ENCODE data around the gene SLC43A1.

SLC43A1 gene

GRCh38 chr11:57462597-57462996 is 52.9 kb downstream of the SLC43A1 start:
- H3K9me3 ChIP-seq (ENCODE audit: insufficient read depth, low read depth, low read length), result no peaks in the 10 kb centered on the region
- peaks cover 66% of the 10 kb centered on the region for H3K27me3 ChIP-seq (ENCODE audit: insufficient read depth, low read length)
- H3K27ac ChIP-seq (ENCODE audit: low read length), result no peak overlapping the region
- no peaks in the 10 kb centered on the region for H3K36me3 ChIP-seq (ENCODE audit: insufficient read depth, low read depth, low read length)
- H3K9ac ChIP-seq (ENCODE audit: low read depth, low read length), result no peak overlapping the region; the same call in 1 of the 2 replicates
- H3K4me3 ChIP-seq (ENCODE audit: low read length), result no peak overlapping the region
- peaks cover 32% of the 10 kb centered on the region for H3K4me1 ChIP-seq (ENCODE audit: insufficient read depth, low read length)

- H3K36me3 ChIP-seq (ENCODE audit: insufficient read depth, low read depth, low read length), result no peaks in the 10 kb centered on the region
- H3K27ac ChIP-seq (ENCODE audit: low read length), result no peak overlapping the region
- peak overlapping the region; percentile 48; the same call in 1 of the 2 replicates for H3K9ac ChIP-seq (ENCODE audit: low read depth, low read length)
- H3K27me3 ChIP-seq (ENCODE audit: insufficient read depth, low read length), result peaks cover 72% of the 10 kb centered on the region
- H3K4me1 ChIP-seq (ENCODE audit: insufficient read depth, low read length), result peaks cover 34% of the 10 kb centered on the region
- peak overlapping the region; percentile 61; the same call in 1 of the 2 replicates for H3K4me3 ChIP-seq (ENCODE audit: low read length)
- no peaks in the 10 kb centered on the region for H3K9me3 ChIP-seq (ENCODE audit: insufficient read depth, low read depth, low read length)
Observed at GRCh38 chr11:57461841-57462489, 53.5 kb downstream of the SLC43A1 start.

DNA sequence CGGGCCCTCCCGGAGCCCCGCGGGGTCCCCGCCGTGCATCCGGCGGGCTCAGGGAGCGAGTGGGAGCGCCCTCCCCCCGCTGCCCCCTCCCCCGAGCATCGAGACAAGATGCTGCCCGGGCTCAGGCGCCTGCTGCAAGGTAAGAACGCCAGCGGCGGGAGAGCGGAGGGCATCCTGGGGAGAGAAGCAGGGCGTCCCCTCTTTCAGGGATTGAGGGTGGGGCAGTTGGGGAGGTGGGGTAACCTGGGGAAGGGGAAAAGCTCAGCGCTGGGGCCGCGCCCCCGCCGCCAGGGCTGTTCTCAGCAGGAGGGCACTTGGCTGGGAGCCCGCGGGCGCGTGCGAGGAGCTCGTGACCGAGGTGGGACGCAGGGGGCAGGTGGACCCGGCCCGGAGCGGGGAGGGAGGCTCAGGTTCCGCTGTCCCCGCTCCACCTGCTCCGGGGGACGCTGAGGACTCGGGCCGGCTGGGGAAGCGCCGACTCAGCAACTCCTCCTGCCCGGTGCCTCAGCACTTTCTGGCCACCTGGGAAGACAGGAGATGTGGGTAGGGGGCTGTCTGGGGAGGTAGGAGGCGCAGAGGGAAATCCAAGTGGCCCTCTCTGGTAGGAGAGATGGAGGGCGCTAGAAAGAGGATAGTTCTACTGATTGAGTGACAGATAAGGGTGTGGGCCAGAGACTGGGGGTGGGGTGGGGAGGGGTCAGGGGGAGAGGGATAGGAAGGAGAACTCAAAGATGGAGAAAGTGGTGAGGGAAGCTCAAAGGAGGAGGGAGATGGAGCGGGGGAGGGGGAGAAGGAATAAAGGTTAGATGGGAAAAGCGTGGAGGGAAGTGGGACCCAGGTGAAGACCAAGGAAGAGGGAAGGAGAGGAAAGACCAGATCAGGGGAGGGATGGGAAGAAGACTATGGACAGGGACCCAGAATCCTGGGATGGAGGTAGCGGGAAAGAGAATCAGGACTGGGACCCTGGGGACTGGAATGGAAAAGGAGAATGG is 54.4 kb downstream of the SLC43A1 start:
- Histone ChIP-seq H3K9me3 (ENCODE audit: insufficient read depth, low read depth, low read length) (no peaks in the 10 kb centered on the region), H3K4me1 (ENCODE audit: insufficient read depth, low read length) (peaks cover 34% of the 10 kb centered on the region), H3K4me3 (ENCODE audit: low read length) (peak overlapping the region; percentile 61), H3K36me3 (ENCODE audit: insufficient read depth, low read depth, low read length) (no peaks in the 10 kb centered on the region), H3K27ac (ENCODE audit: low read length) (no peak overlapping the region), H3K9ac (ENCODE audit: low read depth, low read length) (peak overlapping the region; percentile 69; the same call in 1 of the 2 replicates), H3K27me3 (ENCODE audit: insufficient read depth, low read length) (peaks cover 76% of the 10 kb centered on the region)

- Histone ChIP-seq H3K27ac (ENCODE audit: low read length) (no peak within 1 kb of the TSS), H3K4me1 (ENCODE audit: insufficient read depth, low read length) (peaks cover 34% of the 10 kb centered on the region), H3K36me3 (ENCODE audit: insufficient read depth, low read depth, low read length) (no peaks in the 10 kb centered on the region), H3K4me3 (ENCODE audit: low read length) (peak within 1 kb of the TSS; percentile 61), H3K9me3 (ENCODE audit: insufficient read depth, low read depth, low read length) (no peaks in the 10 kb centered on the region), H3K27me3 (ENCODE audit: insufficient read depth, low read length) (peaks cover 80% of the 10 kb centered on the region), H3K9ac (ENCODE audit: low read depth, low read length) (peak within 1 kb of the TSS; percentile 69; the same call in 1 of the 2 replicates)
Observed at GRCh38 chr11:57460022-57460757, 55.3 kb downstream of the SLC43A1 start, which contains the start of gene RTN4RL2. Gene RTN4RL2, plus strand, starts transcription at chr11:57460528. Its CDS starts 338 bp downstream, at chr11:57460866.

GRCh38 chr11:57459164-57460021 is 56.1 kb downstream of the SLC43A1 start:
- peaks cover 77% of the 10 kb centered on the region for H3K27me3 ChIP-seq (ENCODE audit: insufficient read depth, low read length)
- H3K4me3 ChIP-seq (ENCODE audit: low read length), result peak overlapping the region; percentile 61
- no peak overlapping the region for H3K27ac ChIP-seq (ENCODE audit: low read length)
- H3K36me3 ChIP-seq (ENCODE audit: insufficient read depth, low read depth, low read length), result no peaks in the 10 kb centered on the region
- H3K9me3 ChIP-seq (ENCODE audit: insufficient read depth, low read depth, low read length), result no peaks in the 10 kb centered on the region
- peaks cover 33% of the 10 kb centered on the region for H3K4me1 ChIP-seq (ENCODE audit: insufficient read depth, low read length)
- H3K9ac ChIP-seq (ENCODE audit: low read depth, low read length), result no peak overlapping the region; the same call in 1 of the 2 replicates

DNA sequence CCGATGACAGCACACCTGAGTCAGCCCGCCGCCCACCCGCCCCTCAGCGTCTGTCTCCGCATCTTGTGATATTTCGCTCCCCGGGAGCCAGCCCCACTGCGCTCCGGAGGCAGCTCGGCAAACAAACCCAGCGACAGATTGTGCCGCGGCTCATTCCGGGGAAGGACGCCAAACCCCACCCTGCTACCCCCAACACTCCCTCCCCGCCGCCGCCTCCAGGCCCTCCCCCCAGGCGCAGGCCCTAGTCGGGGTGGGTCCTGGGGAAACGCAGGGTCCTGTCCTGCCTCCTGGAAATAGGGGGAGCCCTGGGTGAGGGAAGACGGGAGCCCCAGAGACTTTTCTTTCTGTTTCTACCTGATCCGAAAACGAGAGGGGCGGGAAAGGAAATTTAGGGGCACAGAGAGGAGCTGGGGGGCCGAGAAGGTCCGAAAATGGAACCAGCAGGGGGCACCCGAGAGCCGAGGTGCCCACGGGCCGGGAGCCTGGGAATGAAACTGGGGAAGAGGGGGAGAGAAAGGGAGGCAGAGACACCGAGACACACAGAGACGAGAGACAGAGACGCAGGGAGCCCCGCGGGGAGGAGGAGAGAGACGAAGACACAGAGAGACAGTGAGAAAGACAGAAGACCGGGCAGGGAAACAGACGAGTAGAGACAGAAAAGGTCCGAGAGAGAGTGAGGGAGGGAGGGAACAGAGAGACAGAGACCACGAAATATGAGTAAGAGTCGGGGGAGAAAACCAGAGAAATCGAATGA is 56.9 kb downstream of the SLC43A1 start:
- Histone ChIP-seq H3K9me3 (ENCODE audit: insufficient read depth, low read depth, low read length) (no peaks in the 10 kb centered on the region), H3K4me3 (ENCODE audit: low read length) (peak overlapping the region; percentile 61), H3K9ac (ENCODE audit: low read depth, low read length) (no peak overlapping the region; the same call in 1 of the 2 replicates), H3K27ac (ENCODE audit: low read length) (no peak overlapping the region), H3K4me1 (ENCODE audit: insufficient read depth, low read length) (peaks cover 25% of the 10 kb centered on the region), H3K36me3 (ENCODE audit: insufficient read depth, low read depth, low read length) (no peaks in the 10 kb centered on the region), H3K27me3 (ENCODE audit: insufficient read depth, low read length) (peaks cover 73% of the 10 kb centered on the region)

GRCh38 chr11:57458060-57458409 is 57.5 kb downstream of the SLC43A1 start:
- Histone ChIP-seq H3K9me3 (ENCODE audit: insufficient read depth, low read depth, low read length) (no peaks in the 10 kb centered on the region), H3K4me1 (ENCODE audit: insufficient read depth, low read length) (peaks cover 20% of the 10 kb centered on the region; the same call in 1 of the 2 replicates), H3K4me3 (ENCODE audit: low read length) (peak overlapping the region; percentile 61), H3K27ac (ENCODE audit: low read length) (no peak overlapping the region), H3K27me3 (ENCODE audit: insufficient read depth, low read length) (peaks cover 73% of the 10 kb centered on the region), H3K9ac (ENCODE audit: low read depth, low read length) (peak overlapping the region; percentile 47; the same call in 1 of the 2 replicates), H3K36me3 (ENCODE audit: insufficient read depth, low read depth, low read length) (no peaks in the 10 kb centered on the region)

DNA sequence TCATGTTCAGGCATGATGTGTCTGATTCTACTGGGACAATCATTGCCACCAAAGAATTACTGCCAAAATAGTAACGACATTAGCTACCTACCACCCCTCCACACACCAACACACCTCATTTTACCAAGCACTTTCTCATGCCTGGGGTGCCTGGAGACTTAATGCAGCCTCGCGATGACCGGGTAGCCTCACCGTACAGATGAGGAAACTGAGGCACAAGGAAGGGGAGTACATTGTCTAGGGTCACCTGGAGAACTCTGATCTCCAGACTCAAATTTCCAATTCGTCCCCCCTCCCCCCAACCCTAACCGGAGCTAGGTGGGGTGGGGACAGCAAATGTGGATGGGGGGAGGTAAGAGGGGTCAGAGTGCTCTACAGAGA is 57.9 kb downstream of the SLC43A1 start:
- peak overlapping the region; percentile 61 for H3K4me3 ChIP-seq (ENCODE audit: low read length)
- H3K27ac ChIP-seq (ENCODE audit: low read length), result no peak overlapping the region
- H3K9me3 ChIP-seq (ENCODE audit: insufficient read depth, low read depth, low read length), result no peaks in the 10 kb centered on the region
- H3K36me3 ChIP-seq (ENCODE audit: insufficient read depth, low read depth, low read length), result no peaks in the 10 kb centered on the region
- H3K9ac ChIP-seq (ENCODE audit: low read depth, low read length), result peak overlapping the region; percentile 47; the same call in 1 of the 2 replicates
- H3K4me1 ChIP-seq (ENCODE audit: insufficient read depth, low read length), result peaks cover 18% of the 10 kb centered on the region; the same call in 1 of the 2 replicates
- peaks cover 72% of the 10 kb centered on the region for H3K27me3 ChIP-seq (ENCODE audit: insufficient read depth, low read length)

DNA sequence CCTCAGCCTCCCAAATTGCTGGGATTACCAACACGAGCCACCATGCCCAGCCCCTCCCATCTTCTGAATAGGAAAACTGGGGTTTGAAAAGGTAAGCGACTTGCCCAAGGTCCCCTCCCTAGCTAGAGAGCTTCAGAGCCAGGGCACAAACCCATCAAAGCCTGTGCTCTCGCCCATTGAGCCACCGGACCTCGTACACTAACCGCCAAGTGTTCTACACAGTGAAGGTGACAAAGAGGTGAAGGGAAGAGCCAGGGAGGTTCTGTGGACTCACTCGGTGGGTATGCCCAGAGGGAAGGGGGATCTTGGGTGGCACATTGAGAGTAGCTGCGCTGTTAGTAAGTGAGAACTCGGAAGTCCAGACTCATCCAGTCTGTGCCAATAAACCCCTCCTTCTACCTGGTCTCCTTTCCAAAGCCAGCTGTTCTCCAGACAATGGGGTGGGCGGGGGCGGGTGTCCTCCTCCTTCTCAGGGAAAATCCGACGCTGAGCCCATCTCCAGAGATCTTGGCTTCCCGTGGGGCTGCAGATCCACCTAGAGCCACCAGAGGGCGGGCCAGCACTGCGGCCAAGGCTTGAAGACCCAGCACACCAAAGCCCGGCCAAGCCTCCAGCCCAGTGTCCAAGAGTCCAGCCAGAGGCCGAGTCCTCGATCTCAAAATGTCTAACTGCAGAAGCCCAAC is 58.4 kb downstream of the SLC43A1 start:
- peak overlapping the region; percentile 47; the same call in 1 of the 2 replicates for H3K9ac ChIP-seq (ENCODE audit: low read depth, low read length)
- peak overlapping the region; percentile 61 for H3K4me3 ChIP-seq (ENCODE audit: low read length)

More for the DNA sequence above, 58.4 kb downstream of the SLC43A1 start:
- H3K27ac ChIP-seq (ENCODE audit: low read length), result no peak overlapping the region
- no peaks in the 10 kb centered on the region for H3K36me3 ChIP-seq (ENCODE audit: insufficient read depth, low read depth, low read length)
- H3K4me1 ChIP-seq (ENCODE audit: insufficient read depth, low read length), result peaks cover 15% of the 10 kb centered on the region; the same call in 1 of the 2 replicates
- H3K9me3 ChIP-seq (ENCODE audit: insufficient read depth, low read depth, low read length), result no peaks in the 10 kb centered on the region
- H3K27me3 ChIP-seq (ENCODE audit: insufficient read depth, low read length), result peaks cover 67% of the 10 kb centered on the region
